ENCODE data around the gene MMP8.

MMP8 gene

DNA sequence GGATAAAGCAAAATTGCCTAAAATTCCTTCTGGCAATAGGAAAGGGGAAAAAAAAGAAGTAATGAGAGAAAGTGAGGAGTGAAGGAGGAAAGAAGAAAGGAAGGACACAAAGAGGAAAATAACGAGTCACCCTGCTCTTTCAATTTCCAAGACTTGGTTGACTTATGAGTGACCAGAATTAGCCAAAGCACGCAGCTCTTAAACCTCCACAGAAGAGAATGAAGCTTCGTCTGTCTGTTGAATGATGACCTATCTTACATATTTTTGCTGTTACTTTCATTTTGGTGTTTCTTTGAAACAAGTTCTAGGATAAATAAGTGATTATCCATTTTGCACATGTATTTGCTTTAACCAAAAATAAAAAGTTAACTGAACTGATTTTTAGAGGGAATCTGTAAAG, 19.9 kb downstream of the MMP8 start:
- Histone ChIP-seq H3K4me3 (ENCODE audit: low read depth, low read length) (no peak overlapping the region), H3K4me1 (ENCODE audit: control insufficient read depth, insufficient read depth, low read length) (no peaks in the 10 kb centered on the region), H3K36me3 (ENCODE audit: control insufficient read depth in 2 of 2, insufficient read depth in 1 of 2, low read length in 2 of 2) (no peaks in the 10 kb centered on the region), H3K27ac (ENCODE audit: extremely low read depth, low read depth, low read length) (no peak overlapping the region), H3K9me3 (ENCODE audit: control insufficient read depth, insufficient read depth, low read depth, low read length) (no peaks in the 10 kb centered on the region)
- TF ChIP-seq ZNF585B (tag by site-specific recombination; IDR thresholded peaks at IDR 0.05), result no peak
- TF ChIP-seq ZNF654 (tag by site-specific recombination; IDR thresholded peaks at IDR 0.05; ENCODE audit: low read depth), result no peak
- TF ChIP-seq, protein P1, sequence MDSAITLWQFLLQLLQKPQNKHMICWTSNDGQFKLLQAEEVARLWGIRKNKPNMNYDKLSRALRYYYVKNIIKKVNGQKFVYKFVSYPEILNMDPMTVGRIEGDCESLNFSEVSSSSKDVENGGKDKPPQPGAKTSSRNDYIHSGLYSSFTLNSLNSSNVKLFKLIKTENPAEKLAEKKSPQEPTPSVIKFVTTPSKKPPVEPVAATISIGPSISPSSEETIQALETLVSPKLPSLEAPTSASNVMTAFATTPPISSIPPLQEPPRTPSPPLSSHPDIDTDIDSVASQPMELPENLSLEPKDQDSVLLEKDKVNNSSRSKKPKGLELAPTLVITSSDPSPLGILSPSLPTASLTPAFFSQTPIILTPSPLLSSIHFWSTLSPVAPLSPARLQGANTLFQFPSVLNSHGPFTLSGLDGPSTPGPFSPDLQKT (IDR thresholded peaks at IDR 0.05; ENCODE audit: borderline replicate concordance, low read depth, low read length), result no peak
- no peak for TF ChIP-seq ZNF112 (tag by site-specific recombination; IDR thresholded peaks at IDR 0.05)
- TF ChIP-seq ZNF677 (tag by site-specific recombination; IDR thresholded peaks at IDR 0.05), result no peak
- TF ChIP-seq ZNF558 (tag by site-specific recombination; IDR thresholded peaks at IDR 0.05), result no peak
- no peak for TF ChIP-seq ZNF37A (tag by site-specific recombination; IDR thresholded peaks at IDR 0.05)
- TF ChIP-seq, protein P2, sequence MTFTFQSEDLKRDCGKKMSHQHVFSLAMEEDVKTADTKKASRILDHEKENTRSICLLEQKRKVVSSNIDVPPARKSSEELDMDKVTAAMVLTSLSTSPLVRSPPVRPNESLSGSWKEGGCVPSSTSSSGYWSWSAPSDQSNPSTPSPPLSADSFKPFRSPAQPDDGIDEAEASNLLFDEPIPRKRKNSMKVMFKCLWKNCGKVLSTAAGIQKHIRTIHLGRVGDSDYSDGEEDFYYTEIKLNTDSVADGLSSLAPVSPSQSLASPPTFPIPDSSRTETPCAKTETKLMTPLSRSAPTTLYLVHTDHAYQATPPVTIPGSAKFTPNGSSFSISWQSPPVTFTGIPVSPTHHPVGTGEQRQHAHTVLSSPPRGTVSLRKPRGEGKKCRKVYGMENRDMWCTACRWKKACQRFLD (tag by site-specific recombination; IDR thresholded peaks at IDR 0.05), result no peak
- no peak for TF ChIP-seq ZNF596 (tag by site-specific recombination; IDR thresholded peaks at IDR 0.05)
- ChIA-PET CTCF (interaction anchor here (0.6 kb wide), 1 partner anchor 60 kb away, joined by 3 read pairs; no protein-coding TSS in a partner anchor), POLR2A (no interaction called here)

DNA sequence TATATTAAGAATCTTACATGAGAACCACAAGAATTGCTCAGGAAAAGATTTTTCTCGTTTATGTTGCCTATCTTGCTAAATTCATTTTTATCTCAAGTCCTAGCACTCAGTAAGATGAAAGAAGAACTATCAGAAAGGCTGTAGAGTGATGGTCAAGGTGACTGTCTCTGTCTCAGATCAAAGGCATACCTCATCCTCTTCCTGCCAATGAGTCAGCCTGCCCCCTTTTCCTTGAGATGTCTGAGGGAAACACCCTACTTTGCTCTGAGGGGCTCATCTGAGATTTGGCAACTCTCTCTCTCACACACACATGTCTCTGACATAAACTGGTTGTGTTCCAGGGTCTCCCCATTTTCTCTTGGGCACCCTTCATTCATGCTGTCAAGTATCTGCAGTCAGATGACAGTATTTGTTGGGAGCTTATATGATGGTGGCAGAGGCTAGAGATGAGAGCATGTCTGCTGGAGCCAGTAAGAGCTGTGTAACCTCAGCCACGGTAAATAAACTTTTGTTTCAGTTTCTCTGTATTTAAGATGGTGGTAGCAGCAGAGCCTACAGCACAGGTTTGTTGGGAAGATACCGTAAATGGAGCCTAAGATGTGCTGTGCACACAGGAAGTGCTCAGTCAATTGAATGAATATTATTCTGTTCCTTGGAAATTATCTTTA, 20.8 kb downstream of the MMP8 start:
- no peaks in the 10 kb centered on the region for H3K9me3 ChIP-seq (ENCODE audit: control insufficient read depth, insufficient read depth, low read depth, low read length)
- ChIA-PET CTCF (interaction anchor here (0.7 kb wide), 1 partner anchor 35 kb away, joined by 3 read pairs; no protein-coding TSS in a partner anchor), POLR2A (no interaction called here)
- no peak for TF ChIP-seq ZNF133 (tag by site-specific recombination; IDR thresholded peaks at IDR 0.05)
- TF ChIP-seq, protein P3, sequence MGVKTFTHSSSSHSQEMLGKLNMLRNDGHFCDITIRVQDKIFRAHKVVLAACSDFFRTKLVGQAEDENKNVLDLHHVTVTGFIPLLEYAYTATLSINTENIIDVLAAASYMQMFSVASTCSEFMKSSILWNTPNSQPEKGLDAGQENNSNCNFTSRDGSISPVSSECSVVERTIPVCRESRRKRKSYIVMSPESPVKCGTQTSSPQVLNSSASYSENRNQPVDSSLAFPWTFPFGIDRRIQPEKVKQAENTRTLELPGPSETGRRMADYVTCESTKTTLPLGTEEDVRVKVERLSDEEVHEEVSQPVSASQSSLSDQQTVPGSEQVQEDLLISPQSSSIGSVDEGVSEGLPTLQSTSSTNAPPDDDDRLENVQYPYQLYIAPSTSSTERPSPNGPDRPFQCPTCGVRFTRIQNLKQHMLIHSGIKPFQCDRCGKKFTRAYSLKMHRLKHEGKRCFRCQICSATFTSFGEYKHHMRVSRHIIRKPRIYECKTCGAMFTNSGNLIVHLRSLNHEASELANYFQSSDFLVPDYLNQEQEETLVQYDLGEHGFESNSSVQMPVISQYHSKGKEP (tag by site-specific recombination; IDR thresholded peaks at IDR 0.05), result no peak
- no peak for TF ChIP-seq ZNF10 (tag by site-specific recombination; IDR thresholded peaks at IDR 0.05)
- TF ChIP-seq, protein P4, sequence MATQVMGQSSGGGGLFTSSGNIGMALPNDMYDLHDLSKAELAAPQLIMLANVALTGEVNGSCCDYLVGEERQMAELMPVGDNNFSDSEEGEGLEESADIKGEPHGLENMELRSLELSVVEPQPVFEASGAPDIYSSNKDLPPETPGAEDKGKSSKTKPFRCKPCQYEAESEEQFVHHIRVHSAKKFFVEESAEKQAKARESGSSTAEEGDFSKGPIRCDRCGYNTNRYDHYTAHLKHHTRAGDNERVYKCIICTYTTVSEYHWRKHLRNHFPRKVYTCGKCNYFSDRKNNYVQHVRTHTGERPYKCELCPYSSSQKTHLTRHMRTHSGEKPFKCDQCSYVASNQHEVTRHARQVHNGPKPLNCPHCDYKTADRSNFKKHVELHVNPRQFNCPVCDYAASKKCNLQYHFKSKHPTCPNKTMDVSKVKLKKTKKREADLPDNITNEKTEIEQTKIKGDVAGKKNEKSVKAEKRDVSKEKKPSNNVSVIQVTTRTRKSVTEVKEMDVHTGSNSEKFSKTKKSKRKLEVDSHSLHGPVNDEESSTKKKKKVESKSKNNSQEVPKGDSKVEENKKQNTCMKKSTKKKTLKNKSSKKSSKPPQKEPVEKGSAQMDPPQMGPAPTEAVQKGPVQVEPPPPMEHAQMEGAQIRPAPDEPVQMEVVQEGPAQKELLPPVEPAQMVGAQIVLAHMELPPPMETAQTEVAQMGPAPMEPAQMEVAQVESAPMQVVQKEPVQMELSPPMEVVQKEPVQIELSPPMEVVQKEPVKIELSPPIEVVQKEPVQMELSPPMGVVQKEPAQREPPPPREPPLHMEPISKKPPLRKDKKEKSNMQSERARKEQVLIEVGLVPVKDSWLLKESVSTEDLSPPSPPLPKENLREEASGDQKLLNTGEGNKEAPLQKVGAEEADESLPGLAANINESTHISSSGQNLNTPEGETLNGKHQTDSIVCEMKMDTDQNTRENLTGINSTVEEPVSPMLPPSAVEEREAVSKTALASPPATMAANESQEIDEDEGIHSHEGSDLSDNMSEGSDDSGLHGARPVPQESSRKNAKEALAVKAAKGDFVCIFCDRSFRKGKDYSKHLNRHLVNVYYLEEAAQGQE (tag by site-specific recombination; IDR thresholded peaks at IDR 0.05), result no peak
- no peak for TF ChIP-seq ZNF132 (tag by site-specific recombination; IDR thresholded peaks at IDR 0.05; ENCODE audit: borderline replicate concordance)
- no peak for TF ChIP-seq ZNF792 (tag by site-specific recombination; IDR thresholded peaks at IDR 0.05)
- TF ChIP-seq, protein P5, sequence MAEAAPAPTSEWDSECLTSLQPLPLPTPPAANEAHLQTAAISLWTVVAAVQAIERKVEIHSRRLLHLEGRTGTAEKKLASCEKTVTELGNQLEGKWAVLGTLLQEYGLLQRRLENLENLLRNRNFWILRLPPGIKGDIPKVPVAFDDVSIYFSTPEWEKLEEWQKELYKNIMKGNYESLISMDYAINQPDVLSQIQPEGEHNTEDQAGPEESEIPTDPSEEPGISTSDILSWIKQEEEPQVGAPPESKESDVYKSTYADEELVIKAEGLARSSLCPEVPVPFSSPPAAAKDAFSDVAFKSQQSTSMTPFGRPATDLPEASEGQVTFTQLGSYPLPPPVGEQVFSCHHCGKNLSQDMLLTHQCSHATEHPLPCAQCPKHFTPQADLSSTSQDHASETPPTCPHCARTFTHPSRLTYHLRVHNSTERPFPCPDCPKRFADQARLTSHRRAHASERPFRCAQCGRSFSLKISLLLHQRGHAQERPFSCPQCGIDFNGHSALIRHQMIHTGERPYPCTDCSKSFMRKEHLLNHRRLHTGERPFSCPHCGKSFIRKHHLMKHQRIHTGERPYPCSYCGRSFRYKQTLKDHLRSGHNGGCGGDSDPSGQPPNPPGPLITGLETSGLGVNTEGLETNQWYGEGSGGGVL (tag by site-specific recombination; IDR thresholded peaks at IDR 0.05), result no peak
- TF ChIP-seq ZNF664 (tag by site-specific recombination; IDR thresholded peaks at IDR 0.05), result no peak
- no peak overlapping the region for H3K27ac ChIP-seq (ENCODE audit: extremely low read depth, low read depth, low read length)
- H3K4me3 ChIP-seq (ENCODE audit: low read depth, low read length), result no peak overlapping the region
- H3K4me1 ChIP-seq (ENCODE audit: control insufficient read depth, insufficient read depth, low read length), result no peaks in the 10 kb centered on the region
- no peaks in the 10 kb centered on the region for H3K36me3 ChIP-seq (ENCODE audit: control insufficient read depth in 2 of 2, insufficient read depth in 1 of 2, low read length in 2 of 2)

Data from HEK293 (cell line).